Retina (tissue), 1 donor: Measurements from ENCODE around the gene FHIT.

Experiments
- DNase-seq: peaks from one replicate; pipeline ENCODE4 v3.0.0-alpha.2; 2016

Gene FHIT

DNA sequence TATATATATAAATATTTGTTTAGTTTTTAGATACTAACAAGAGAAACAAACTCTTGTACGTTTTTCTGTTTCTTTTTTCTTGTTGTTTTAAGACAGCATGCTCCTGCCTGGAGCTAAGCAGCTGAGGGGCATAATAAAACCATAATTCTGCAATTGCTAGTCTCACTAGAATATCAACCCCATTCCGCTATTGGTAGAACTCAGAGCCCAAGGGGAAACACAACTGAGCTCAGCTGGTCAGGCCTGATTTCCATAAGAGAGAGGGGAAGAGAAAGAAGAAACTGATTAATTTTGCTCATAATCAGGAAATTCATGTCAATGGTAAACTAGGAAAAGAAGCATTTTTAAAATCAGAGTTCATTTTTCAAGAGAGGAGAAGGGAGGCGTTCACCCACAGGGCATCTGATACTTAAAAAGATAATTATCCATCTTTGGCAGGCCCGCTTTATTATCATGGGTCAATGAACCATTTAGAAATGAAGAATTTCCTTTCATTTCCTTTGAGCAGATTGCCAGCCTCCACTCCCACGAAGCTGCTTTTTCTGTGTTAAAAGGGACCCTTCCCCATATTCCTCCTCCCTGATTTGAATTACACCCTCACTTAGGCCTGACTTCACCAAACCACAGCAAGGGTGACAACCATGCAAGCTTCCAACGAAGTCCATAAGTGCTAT lies 1236.1 kb downstream of the FHIT start:
- DNase-seq = peak; percentile 39

DNA sequence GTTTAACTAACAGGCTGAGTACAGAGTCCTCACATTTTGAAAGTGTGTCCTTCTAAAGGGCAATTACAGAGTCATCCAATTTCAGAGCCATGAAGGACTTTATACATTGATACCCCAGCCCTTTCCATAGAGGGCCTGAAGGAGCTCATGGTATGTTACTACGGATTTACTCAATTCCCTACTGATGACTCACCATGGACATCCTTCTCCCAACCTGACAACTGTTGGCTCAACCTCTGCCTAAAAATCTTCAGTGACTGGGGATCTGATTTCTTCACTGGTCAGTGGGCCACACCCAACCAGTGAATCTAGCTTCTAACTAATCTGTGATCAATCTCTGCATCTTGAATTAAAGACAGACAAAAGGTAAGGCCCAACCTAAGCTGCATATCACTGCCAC lies 1238.0 kb downstream of the FHIT start:
- no peak for DNase-seq

DNA sequence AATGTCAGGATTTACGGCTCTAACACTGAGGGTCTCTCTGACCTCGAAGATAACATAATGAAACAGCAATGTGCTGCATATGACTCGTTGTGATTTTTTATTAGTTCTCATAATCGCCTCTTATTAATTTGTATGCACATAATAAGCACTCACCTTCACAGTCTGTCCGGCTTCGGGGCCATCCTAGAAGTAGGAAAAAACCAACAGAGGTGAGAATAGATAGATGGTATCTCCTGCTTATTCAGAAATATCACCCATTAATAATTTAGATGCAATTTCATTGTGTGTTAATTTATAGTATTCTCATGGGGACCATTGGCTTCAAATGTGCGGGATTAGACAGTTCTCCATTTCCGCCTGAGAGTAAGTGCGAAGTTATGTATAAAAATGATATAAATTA lies 1240.0 kb downstream of the FHIT start:
- no peak for DNase-seq

DNA sequence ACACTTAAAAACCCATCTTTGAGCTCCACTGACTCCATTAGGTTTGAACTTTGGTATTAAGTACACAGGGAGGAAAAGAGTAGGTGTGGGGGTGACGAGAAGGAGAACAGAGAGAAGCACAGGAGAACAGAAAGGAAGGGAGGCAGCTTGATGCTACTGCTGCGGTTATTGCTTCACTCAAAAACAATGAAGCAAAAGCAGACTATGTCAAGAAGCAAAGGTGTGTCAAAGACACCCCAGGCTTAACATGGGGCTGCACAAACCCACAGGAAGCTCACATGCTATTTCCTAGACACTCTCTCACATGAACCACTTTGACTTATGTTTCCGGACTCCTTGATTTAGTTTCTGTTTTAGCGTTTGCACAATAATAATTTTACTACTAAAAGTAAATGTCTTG lies 1240.5 kb downstream of the FHIT start:
- no peak for DNase-seq

DNA sequence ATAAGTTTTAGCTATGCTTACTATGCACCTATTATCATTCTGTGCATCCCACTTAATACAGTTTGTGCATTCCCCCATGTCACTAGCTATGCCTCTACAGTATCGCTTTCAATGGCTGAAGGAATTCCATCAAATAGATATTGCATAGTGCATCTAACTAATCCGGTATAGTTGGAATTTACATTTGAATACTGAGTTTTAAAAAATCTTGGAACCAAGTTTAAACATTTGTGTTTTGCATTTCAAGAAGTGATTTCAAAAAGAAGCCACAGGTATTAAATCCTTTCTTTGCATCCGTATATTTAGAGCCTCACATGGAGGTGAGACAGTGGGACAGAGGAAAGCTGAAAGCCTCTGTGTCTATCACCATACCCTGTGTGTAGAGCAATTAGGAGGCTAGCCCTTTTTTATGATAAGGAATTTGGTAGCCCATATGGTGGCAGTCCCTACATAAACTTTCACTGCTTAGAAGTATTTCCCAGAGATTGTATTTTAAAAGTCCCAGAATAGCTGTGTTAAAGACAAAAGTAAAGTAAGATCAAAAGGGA lies 1241.2 kb downstream of the FHIT start:
- no peak for DNase-seq

DNA sequence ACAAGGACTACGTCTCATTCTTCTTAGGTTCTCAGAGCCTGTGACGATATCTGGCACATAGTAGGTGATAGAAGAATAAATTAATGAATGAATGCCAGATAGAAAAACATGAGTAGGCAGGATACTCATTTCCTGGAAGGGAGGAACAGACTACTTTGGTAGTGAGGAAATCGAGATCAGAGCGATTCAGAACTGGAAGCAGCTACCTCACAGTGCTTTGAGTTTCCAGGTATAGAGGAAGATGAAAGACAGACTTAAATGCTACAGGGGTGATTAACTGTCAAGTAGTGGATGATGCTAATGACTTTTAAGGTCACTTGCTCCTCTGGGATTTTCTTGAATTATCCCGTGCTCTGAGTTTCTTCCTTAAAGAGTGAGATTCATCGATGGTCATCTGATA lies 1249.9 kb downstream of the FHIT start:
- no peak for DNase-seq

DNA sequence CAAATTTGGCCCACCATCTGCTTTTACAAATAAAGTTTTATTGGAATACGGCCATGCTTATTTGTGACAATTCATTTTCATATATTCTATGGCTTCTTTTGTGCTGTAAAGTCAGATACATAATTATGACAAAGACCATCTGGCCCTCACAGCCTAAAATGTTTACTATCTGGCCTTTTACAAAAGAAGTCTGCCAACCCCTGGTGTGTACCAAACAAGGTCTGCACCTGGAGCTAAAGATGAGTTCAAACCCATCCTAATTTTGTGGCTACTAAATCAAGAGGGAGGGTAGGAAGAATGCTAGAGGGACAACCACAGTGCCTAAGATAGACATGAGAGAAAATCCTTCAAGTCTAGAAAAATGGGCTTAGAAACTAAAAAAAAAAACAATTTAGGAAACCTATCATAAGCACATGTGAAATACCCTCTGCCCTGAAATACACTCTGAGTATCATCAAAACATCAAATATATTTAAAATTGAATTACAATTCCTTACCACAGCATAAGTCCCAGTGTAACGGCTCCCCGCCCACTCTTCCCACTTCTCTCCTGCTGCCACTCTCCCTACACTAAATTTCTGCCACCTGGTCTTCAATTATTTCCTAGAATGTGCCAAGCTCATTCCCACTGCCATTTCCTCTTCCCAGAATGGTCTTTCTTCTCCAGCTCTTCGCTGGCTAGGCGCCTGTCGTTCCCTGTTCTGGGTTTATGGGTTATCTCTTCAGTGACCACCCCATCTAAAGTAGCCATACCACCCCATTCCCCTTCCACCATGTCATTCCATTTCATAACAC lies 1250.7 kb downstream of the FHIT start:
- DNase-seq = no peak

DNA sequence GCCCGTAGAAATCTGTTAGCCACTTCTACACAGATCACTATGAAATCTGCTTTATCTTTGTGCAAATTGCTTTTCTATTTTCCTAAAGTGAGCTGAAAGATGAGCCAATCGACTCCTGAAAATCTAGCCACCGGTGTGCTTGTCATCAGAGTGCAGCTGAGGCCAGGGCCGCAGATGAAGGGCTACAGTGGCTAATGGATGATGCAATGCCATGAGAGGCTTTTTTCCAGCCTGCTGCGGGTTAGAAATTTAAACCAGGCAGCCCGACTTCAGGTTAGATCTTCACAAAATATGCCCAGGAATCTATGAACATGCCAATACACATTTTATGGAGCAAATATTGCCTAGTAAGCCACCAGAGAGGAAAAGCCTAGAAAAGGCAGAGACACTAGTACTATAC lies 1253.2 kb downstream of the FHIT start:
- peak; percentile 33 for DNase-seq

DNA sequence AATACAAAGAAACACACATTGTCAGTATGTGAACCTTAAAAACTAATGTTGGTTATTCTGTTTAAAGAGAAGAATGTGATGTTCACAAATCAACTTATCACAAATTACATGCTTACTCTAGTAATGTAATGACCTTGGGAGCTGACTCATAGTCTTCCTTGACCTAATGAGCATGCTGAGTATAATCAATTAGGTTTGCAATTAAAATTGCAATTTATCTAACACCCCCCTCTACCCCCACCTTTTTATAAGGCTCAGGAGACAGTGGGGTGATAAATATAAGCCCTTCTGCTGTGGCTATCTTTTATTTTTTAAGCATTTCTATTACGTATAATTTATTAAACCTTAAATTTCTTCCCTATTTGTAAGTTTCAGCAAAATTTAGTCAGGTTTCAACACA lies 1253.7 kb downstream of the FHIT start:
- DNase-seq = no peak

DNA sequence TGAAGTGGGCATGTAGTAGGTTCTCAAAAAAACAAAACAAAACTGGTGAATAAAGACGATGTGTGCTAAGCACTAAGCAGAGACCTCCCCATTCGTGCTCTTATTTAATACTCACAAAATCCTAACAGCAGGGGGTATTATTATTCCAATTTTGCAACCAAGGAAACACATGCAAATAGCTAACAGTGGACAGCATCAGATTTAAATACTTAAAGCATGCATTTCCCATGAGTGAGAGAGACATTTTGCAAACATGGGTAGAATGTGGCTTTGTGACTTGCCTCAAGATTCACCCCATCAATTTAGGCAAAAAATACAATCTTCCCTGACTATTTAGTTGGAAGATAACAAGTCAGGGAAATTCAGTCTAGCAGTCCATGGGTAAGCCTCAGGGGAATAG lies 1255.2 kb downstream of the FHIT start:
- no peak for DNase-seq

DNA sequence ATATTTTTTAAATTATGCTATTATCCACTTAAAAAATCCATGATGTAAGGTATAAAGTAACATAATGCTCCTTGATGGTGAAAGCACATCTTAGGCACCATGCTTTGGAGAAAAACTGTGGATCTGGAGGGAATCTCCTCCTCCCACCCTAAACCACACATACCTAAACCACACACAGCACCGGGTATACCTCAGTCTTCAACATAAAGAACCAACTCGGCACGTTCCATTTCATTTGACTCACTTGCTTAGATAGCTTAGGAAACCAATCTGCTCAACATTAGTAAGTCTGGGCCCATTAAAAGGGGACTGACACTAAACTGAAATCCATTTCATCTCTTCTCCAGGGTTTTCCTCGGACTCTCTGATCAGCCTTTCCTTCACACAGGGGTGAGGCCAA lies 1255.7 kb downstream of the FHIT start:
- DNase-seq = no peak

DNA sequence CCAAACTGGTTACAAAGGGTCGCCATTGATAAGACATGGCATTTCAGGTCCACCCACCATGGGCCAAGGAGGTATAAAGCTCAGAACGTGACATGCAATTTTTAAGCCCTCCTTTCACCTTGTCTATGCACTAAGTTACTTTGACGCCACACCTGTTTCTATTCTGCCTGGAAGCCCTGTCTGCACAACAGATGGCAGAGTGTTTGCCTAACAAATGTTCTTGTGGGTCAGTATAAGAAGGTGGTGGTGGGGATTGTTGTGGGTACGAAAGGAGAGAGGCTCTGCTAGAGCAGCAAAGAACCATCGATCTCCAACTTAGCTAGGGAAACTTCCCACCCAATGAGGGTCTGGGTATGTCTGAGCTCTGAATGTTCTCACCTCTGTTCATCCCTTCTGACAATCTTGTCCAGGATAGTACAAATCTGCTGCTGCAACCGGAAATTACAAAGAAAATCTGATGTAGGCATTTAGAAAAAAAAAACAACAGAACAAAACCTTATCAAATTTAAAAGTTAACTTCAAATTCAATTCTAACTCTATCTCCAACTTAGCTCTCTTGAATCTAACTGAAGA lies 1256.4 kb downstream of the FHIT start:
- DNase-seq = no peak

DNA sequence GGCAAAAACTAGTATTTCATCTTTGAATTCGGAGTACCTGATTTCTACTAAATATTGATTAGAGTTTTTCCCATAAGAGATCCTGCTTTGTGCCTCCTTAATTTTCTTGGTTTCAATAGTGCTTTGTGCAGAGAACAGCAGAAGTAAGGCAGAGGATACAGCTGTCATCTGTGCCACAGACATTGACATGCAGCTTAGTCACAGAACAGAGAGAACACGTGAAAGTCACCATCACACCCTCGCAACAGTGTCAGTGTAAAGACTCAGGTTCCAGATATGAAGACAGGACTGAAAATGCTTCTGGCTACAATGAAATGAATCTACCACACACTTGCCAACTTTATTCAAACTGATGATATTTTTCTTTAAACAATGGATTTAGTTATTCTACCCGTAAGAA lies 1258.7 kb downstream of the FHIT start:
- DNase-seq = no peak

DNA sequence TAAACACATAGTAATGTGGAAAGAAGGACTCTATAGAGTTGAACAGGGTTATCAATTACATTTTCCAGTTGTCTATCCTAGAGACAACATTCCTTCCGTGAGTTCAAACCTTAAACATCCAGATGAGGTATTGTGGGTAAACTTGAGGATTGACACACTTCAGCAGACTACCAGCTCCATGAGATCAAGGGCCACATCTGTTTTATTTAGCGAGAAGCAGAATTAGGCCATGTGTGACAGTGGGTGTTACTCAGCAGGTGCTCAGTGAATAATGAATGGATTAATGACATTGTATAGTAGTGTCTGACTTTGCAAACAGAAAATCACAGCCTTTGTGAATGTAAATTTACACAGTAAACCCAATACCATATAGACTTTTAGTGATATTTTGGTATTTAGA lies 1260.3 kb downstream of the FHIT start:
- DNase-seq = no peak

DNA sequence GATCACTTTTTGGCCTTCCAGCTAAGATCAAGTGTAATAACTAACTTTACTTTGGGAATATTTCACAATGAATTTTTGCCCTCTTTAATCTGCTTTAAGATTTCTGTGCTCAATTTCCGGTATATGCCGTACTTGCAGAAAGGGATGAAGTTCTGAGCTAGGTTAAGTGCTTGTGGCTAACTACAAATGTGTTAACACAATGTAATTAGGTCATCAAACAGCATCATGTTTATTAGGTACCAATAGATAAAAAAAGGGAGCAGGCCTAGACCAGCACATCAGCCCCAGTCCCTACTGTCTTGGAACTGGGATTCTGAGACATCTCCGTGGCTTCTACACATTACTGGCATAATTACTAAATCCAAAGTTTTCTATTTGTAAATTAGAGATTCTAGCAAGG lies 1268.7 kb downstream of the FHIT start:
- DNase-seq = no peak

DNA sequence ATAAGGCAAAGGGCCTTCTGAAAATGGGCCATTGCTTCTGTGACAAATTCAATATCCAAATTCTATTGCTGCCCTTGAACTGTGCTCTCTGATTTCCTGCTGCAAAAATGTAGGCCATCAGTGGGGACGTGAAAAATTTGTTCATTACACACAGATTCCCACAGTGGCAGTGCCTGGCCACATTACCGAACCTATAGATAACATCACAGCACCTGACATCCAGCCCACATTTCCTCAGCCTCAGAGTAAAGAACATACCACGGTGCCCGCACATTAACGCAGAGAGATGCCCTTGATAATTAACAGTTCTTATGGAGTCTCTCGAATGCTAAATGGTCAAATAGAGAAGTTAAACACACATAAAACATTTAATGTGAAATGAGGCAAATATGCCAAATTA lies 1269.9 kb downstream of the FHIT start:
- DNase-seq = no peak

DNA sequence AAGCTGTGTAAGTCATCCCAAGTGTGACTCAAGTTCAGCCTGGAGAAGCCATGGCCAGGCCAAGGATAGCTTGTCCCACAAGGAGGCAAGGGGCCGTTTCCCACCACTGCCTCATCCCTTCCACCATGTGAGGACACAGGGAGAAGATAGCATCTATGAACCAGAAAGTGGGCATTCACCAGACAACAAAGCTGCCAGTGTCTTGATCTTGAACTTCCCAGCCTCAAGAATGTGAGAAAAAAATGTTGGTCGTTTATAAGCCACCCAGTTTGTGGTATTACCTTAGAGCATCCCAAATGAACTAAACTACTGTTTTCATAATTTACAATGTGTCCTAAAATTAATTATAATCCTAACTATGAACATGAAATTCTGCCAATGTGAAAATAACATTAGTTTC lies 1270.7 kb downstream of the FHIT start:
- DNase-seq = no peak

DNA sequence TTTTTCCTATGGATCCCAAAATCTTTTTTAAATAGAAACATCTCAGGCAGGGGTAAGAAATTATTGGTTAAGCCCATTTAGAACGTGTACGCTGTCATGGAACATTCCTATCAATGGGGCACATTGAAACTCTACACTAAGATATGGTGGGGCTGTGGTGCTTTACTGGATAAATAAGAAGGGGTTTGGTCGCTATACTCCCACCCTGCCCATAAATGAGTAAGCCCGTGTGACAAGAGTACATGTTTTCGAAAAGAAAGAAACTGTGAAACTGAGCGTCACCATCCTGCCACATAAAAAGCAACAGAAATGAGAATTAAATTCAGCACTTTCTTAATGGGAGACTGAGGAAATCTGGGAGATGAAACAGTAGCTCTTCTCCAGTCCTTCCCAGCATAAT lies 1271.7 kb downstream of the FHIT start:
- DNase-seq = no peak

DNA sequence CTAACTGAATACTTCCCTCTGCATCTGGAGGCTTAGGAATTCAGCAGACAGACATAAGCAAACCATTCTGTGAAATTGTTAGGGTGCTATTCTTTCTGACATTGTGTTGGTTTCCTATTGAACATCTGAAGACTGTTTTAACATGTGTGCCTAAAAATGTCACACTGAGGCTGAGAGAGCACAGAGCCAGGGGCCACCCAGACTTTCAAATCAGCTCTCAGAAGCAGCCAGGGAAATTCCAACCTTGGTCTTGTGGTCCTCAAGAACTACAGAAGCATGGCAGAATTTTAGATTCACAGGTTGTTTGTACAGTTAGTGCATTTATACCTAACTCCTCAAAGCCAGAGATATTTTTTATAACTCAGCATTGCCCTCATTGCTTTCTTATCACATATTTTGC lies 1272.3 kb downstream of the FHIT start:
- no peak for DNase-seq

DNA sequence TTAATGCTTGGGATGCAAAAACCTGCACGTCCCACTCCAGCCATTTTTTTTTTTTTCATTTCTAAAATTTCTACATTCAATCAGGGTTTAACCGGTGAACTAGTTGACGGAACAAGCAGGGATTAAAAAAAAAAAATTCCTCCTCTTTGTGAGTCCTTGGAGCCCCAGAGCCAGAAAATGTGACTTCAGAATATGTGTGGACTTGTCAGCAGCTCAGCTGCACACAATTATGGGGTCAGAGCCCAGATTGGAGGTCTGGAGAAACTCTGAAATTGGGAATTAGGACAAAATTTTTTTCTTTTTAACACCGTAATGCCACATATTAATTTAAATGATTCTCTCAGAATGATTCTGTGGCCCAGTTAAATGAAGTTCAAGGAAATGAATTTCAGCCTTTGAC lies 1280.5 kb downstream of the FHIT start:
- no peak for DNase-seq

DNA sequence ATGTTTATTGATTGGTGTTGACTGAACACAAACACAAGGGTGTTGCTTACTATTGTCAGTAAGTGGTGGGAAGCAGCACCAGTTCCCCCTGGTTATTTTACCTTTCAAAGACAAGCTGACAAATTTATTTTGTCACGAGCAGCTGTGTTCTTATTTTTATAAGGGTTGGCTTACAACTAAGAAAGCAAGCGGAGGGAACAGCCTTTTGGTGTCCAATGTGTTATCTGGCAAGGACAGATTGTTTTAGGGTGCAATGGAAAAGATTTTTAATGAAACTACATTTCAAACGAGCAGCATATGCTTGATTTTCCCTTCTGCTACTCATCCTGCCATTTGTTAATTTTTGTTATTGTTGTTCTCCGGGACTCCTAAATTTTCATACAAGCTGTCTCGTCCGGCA lies 1280.9 kb downstream of the FHIT start:
- DNase-seq = peak; percentile 43

DNA sequence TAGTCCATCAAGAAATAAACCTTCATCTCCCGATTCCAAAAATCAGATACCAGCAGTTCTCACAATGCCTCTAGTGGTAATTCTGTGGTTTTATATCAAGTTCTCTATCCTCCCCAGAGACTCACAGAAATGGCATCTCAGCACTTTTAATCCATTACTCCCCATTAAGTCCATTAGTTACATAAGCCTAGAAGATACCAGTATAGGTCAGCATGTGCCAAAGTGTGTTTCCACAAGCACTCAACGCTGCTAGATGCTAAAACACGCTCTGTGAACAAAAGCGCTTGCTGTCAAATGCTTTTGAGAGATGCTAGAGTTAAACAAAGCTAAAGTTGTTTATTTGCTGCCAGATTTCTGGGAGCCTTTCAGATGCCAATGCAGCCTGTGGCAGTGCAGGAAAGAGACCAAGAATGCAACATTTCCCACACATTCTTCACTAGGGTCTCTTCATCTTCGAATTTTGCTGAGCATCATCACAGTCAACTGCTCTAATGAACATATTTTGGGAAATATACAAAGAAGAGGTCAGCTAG lies 1282.7 kb downstream of the FHIT start:
- peak; percentile 45 for DNase-seq

DNA sequence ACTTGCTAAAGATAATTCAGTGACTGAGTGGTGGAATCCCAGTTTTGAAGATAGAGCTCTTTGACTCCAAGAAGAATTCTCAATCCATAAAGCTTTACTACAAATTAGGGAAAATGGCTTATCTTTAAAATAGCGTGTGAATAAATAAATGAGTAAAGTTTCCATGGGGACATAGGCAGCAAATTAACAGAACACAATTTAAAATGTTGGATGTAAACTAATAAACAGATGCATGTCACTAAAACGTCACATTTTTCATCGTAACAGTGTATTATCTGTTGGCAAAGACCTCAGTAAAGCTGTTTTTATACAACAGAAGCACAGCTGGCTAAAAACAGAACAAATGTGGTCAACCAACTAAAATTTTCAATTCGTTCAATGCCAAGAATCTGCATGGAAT lies 1287.6 kb downstream of the FHIT start:
- DNase-seq = no peak

DNA sequence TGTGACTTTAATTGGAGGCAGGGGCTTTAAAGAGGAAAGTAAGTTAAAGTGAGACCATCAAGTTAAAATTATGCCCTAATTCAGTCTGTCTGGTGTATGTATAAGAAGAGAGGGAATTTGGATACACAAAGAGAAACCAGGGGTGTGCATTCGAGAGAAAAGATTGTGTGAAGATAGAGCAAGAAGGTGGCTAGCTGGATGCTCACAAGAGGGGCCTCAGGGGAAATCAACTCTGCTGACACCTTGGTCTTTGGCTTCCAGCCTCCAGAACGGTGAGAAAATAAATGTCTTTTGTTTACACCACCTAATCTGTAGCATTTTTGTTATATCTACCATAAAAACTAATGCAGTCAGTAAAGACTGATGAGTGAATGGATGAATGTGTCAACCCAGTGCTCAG lies 1294.1 kb downstream of the FHIT start:
- no peak for DNase-seq
